Stimulated activated CD4-positive, alpha-beta T cell treated with anti-CD3 and anti-CD28 coated beads, TNF-alpha, amount 100 ng/mL, for 48 hours (primary cell): Measurements from ENCODE around the gene PKDCC.
"Not testable (repeated sequence)": the region's sequence is repeated elsewhere in the genome, so short reads cannot be mapped to it uniquely, and the experiment has no call there.

ENCODE experiments used
- DNase-seq, 3 donors: peaks; one replicate each; pipeline ENCODE4 v3.0.0-alpha.2; 2020; ENCODE audit warnings: low read depth in 3 of 3

The PKDCC gene

GRCh38 chr2:42063431-42064171 lies 15.8 kb downstream of the PKDCC start:
- DNase-seq: no peak

GRCh38 chr2:42064417-42064942 lies 16.7 kb downstream of the PKDCC start:
- no peak for DNase-seq

GRCh38 chr2:42065753-42066152 lies 17.9 kb downstream of the PKDCC start:
- DNase-seq: not testable (repeated sequence)

GRCh38 chr2:42067001-42067400 lies 19.2 kb downstream of the PKDCC start:
- DNase-seq: not testable (repeated sequence)

- DNase-seq: no peak
Measured at GRCh38 chr2:42067521-42067920, 19.7 kb downstream of the PKDCC start.

GRCh38 chr2:42068571-42069178 lies 20.9 kb downstream of the PKDCC start:
- no peak for DNase-seq

- DNase-seq: no peak
Measured at GRCh38 chr2:42069568-42069967, 21.7 kb downstream of the PKDCC start.

GRCh38 chr2:42071791-42072190 lies 24.0 kb downstream of the PKDCC start:
- no peak for DNase-seq

- no peak for DNase-seq
Measured at GRCh38 chr2:42072349-42073118, 24.7 kb downstream of the PKDCC start.

- DNase-seq: no peak
Measured at GRCh38 chr2:42073739-42074503, 26.1 kb downstream of the PKDCC start.

GRCh38 chr2:42074661-42075060 lies 26.8 kb downstream of the PKDCC start:
- no peak for DNase-seq

- DNase-seq: no peak
Measured at GRCh38 chr2:42076357-42077225, 28.8 kb downstream of the PKDCC start.

GRCh38 chr2:42077343-42077742 lies 29.5 kb downstream of the PKDCC start:
- no peak for DNase-seq

- DNase-seq: no peak
Measured at GRCh38 chr2:42079737-42080287, 32.0 kb downstream of the PKDCC start.

- DNase-seq: not testable (repeated sequence)
Measured at GRCh38 chr2:42081151-42081550, 33.3 kb downstream of the PKDCC start.

GRCh38 chr2:42082016-42082415 lies 34.2 kb downstream of the PKDCC start:
- DNase-seq: no peak

GRCh38 chr2:42084231-42084671 lies 36.4 kb downstream of the PKDCC start:
- DNase-seq: no peak

- DNase-seq: not testable (repeated sequence)
Measured at GRCh38 chr2:42085070-42085469, 37.2 kb downstream of the PKDCC start.

- DNase-seq: no peak
Measured at GRCh38 chr2:42085706-42086487, 38.1 kb downstream of the PKDCC start.
